GM18907 (cell line): Measurements from ENCODE around the gene VSIG2.
"Not testable (repeated sequence)": the region's sequence is repeated elsewhere in the genome, so short reads cannot be mapped to it uniquely, and the experiment has no call there.

Experiments used
- ATAC-seq: cut with Tn5 transposase; IDR thresholded peaks from one replicate; pipeline ENCODE4 v1.9.1; 2021; ENCODE audit warnings: mild to moderate bottlenecking, moderate library complexity; ENCODE audit not compliant: unreplicated experiment

Gene VSIG2

DNA sequence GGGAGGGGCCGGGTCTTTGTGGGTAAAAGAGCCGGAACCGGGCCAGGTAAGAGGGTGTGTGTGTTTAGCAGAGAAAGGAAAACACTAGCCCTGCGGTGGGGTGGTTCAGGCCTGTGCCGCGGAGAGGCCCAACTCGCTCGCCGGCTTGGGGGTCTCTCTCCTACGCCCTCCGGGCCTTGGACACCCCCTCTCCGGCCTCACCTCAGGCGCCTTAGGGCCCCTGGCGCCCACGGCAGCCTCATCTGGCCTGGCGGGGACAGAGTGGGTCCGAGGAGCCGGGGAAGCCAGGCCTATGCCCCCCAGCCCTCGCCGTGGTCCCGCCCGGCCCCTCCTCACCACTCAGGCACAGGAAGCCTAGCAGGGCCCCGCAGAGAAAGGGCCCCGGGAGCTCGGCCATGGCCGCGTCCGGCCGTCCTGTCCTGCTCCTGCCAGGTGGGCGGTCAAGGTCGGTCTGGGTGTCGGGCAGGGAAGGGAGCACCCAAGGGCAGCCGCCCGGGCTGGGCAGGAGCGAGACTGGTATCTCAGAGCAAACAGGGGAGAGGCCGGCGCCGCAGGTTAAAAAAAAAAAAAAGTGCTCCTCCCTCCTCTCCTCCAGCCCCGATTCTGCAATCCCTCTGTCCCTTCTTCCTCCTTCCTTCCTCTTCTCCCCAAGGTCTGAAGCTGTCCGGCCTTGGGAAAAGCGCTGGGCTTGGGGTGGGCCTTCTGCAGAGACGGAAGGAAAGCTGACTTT is at the start of gene VSIG2:
Gene VSIG2 (minus strand): TSS at position 515 of the 730 bp plus-strand sequence. CDS start 118 bp downstream, at position 397.
- no peak for ATAC-seq

GRCh38 chr11:124801014-124801413 is 49.0 kb upstream of the VSIG2 start:
- ATAC-seq = no peak

DNA sequence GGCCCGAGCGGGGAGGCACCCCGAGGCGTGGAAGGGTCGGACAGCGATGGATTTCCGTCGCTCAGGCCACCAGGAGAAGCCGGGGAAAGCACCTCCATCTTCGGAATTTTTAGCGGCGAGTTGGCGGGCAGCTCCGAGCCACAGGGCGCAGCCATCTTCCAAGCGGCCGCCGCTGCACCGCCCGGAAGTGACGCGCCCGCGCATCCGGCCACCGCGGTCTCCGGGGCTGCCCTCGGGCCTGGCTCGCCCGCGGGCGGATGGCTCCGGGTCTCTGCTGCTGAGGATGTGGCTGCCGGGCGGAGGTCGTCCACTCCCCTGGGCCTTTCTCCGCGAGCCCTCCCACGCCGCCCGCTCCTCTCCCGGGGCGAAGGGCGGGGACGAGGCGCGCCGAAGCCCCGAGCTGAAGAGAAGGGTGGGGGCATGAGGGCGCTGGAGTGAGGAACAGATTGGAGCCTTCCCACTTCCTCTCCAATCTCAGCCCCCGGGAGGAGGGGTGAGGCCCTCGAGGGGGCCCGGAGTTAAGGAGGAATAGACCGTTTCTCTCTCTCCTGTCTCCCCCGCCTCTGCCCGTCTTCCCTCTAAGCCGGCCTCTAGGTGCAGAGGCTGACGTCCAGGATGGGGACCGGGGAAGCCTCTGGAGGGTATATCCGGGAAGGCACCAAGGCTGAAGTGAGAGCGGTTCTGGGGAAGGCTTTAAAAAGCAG is 48.3 kb upstream of the VSIG2 start, which contains the start of gene MSANTD2:
Gene MSANTD2 (minus strand): TSS at position 181 of the 704 bp plus-strand sequence. CDS start 26 bp downstream, at position 155.
- ATAC-seq = peak; percentile 92

GRCh38 chr11:124799348-124800225 is 47.5 kb upstream of the VSIG2 start:
- ATAC-seq = peak; percentile 44

- ATAC-seq = peak; percentile 26
These were observed 46.9 kb upstream of the VSIG2 start for GRCh38 chr11:124798991-124799347.

DNA sequence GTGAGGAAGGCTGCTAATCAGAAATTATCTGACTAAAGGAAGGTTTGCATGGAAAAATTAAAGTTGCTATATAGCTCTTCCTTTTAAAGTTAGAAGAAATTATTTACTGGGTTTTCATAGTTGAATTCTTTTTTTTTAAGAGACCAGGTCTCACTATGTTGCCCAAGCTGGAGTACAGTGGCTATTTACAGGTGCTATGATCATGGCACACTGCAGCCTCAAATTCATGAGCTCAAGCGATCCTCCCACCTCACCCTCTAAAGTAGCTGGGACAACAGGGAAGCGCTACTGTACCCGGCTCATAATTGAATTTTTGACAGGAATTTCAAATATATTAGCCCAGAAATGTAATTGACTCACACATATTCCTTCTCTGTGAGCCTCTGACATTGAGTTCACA is 44.3 kb upstream of the VSIG2 start:
- no peak for ATAC-seq

GRCh38 chr11:124793466-124794278 is 41.6 kb upstream of the VSIG2 start:
- ATAC-seq = peak; percentile 51

DNA sequence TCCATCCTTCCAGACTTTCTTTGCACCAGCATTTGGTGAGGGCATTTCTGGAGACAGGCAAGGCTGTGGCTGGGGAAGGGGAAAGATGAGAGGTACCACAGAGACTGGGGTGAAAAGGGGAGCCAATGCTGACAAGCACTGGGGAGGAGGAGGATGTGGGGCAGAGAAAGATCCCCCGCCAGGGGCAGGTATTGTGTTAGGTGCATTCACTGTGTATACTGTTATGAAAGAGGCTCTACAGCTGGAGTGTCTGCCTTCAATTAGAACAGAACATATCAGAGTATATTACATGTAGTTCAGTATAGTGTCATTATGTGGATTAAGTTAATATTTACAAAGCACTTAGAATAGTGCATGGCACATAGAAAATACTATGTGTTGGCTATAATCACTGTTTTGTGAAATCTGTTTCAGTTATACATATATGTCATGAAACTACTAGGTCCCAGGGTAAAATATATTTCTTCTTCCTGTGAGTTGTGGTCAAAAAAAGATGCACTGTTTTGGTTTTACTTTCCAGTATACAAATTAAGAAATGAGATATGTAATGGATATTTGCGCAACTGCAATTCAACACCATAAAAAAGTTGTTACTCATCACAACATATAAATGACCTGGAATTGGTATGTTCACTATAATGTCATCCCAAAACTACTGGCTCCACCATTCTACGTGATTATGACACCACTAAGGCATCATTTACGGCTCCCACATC is 39.7 kb upstream of the VSIG2 start:
- peak; percentile 67 for ATAC-seq

- no peak for ATAC-seq
These were observed 36.5 kb upstream of the VSIG2 start for GRCh38 chr11:124788521-124788920.

- no peak for ATAC-seq
These were observed 32.0 kb upstream of the VSIG2 start for GRCh38 chr11:124784051-124784450.

GRCh38 chr11:124783002-124783401 is 30.9 kb upstream of the VSIG2 start:
- ATAC-seq = no peak

DNA sequence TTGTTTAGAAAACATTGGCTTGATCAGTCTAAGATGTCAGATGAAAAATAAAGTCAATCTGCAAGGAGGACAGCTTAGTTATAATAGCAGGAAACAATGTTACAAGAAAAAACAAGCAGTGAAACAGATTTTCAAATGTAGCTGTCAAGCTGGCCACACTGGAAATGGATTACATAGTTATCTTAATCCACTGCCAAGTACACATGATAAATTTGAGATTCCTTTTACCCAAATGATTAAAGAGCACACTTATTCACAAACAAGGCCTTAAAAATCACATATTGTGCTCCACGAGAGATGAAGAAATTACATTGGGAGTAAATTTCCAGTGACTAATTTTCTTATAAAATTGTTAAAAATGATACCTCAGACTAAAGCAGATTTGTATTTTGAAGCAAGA is 27.5 kb upstream of the VSIG2 start:
- ATAC-seq = no peak

GRCh38 chr11:124778281-124778680 is 26.2 kb upstream of the VSIG2 start:
- ATAC-seq = no peak

- ATAC-seq = no peak
These were observed 25.0 kb upstream of the VSIG2 start for GRCh38 chr11:124776865-124777645.

- ATAC-seq = not testable (repeated sequence)
These were observed 18.9 kb upstream of the VSIG2 start for GRCh38 chr11:124770959-124771358.

DNA sequence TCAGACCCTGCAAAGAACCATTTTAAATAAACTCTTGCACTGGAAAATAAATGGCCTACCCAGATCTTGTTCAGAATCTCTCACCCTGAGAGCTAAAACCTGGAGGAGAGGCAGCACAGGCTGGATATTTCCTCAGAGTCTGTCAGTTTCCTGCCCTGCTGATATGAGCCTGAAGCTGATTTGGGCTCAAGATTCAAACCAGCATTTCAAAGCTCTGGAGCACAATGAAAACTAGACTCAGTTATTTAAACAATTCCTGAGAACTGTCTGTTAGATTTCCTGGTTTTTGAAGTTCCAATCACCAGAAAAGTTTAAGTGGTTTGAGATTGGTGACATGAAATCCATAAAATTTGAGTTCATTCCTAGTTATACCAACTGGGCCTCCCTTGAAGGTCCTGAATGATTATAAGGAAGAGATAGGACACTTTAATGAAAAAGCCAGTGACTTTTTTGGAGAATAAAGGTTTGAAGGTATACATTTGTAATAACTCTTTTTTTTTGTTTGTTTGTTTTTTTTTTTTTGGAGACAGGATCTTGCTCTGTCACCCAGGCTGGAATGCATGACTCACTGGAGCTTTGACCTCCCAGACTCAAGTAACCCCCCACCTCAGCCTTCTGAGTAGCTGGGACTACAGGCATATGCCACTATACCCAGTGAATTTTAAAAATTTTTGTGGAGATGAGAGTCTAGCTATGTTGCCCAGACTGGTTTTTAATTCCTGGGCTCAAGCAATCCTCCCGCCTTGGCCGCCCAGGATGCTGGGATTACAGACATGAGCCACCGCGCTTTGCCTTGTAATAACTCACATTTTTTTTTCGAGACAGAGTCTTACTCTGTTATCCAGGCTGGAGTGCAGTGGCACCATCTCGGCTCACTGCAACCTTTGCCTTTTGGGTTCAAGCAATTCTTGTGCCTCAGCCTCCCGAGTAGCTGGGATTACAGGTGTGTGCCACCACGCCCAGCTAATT is 18.0 kb upstream of the VSIG2 start:
- ATAC-seq = no peak

- no peak for ATAC-seq
These were observed 16.9 kb upstream of the VSIG2 start for GRCh38 chr11:124768914-124769313.

DNA sequence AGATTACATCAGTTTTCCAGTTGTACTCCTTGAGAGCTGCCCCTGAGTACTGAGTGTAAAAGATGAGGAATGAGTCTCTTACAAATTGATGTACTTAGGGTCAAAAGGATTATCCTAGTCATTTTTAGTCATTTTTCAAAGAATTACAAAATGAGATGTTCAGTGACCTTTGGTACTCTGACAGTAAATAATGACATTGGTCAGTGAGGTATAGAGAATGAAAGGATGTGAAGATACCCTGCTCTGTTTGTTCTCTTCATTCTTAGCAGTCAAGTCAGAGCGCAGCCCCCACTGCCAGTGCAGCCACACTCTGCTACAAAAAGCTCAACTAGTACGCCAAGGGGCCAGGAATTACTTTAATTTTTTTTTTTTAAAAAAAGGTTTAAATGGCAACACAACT is 14.1 kb upstream of the VSIG2 start:
- no peak for ATAC-seq
